ENCODE results near the gene MSRB3.

The MSRB3 gene

GRCh38 chr12:65501093-65501621, 222.7 kb downstream of the MSRB3 start:
- DNase-seq = no peak

- no peak for DNase-seq
Observed at GRCh38 chr12:65501935-65502334, 223.5 kb downstream of the MSRB3 start.

- DNase-seq = no peak
Observed at GRCh38 chr12:65504417-65504816, 225.9 kb downstream of the MSRB3 start.

- no peak for DNase-seq
Observed at GRCh38 chr12:65505386-65506121, 227.1 kb downstream of the MSRB3 start.

GRCh38 chr12:65508276-65509035, 230.0 kb downstream of the MSRB3 start:
- DNase-seq = no peak

- DNase-seq = no peak
Observed at GRCh38 chr12:65510007-65510406, 231.5 kb downstream of the MSRB3 start.

GRCh38 chr12:65510584-65511050, 232.1 kb downstream of the MSRB3 start:
- DNase-seq = no peak

- no peak for DNase-seq
Observed at GRCh38 chr12:65511134-65511834, 232.8 kb downstream of the MSRB3 start.

GRCh38 chr12:65511912-65512311, 233.4 kb downstream of the MSRB3 start:
- no peak for DNase-seq
